Rectal smooth muscle tissue (tissue), 1 donor: ENCODE results near the gene SERTAD2.

Experiments used
- H3K27ac ChIP-seq: one replicate; pipeline ENCODE4 v1.7.0; 2013; ENCODE audit warnings: low read depth, low read length, inconsistent platforms
- H3K27me3 ChIP-seq: one replicate; pipeline ENCODE4 v1.7.0; 2013; ENCODE audit warnings: low read length; ENCODE audit not compliant: control insufficient read depth, insufficient read depth
- H3K36me3 ChIP-seq: one replicate; pipeline ENCODE4 v1.7.0; 2013; ENCODE audit warnings: low read length; ENCODE audit not compliant: control insufficient read depth, insufficient read depth
- H3K4me1 ChIP-seq: one replicate; pipeline ENCODE4 v1.7.0; 2013; ENCODE audit warnings: low read length; ENCODE audit not compliant: control insufficient read depth, insufficient read depth
- H3K4me3 ChIP-seq: one replicate; pipeline ENCODE4 v1.7.0; 2013; ENCODE audit warnings: low read length
- H3K9ac ChIP-seq: one replicate; pipeline ENCODE4 v1.7.0; 2013; ENCODE audit warnings: low read length

SERTAD2 gene

DNA sequence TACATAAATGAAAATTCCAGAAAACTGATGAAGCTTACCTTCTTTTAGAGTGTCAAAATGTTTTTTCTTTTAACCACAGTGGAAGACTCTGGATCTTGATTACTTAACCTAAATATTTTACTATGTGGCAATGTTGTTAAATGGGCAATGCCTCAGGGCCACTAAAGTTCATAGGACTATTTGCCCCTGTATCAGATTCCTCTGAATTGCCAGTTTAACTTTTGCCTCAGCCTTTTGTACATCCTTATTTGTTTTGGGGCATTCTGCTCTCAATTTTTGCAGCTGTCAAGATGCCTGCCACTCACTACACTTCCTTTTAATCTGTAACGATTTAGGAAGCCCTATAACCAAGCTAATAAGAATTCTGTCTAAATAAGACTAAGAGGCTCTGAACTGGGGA is 31.7 kb upstream of the SERTAD2 start:
- Histone ChIP-seq H3K27ac (no peak overlapping the region), H3K4me1 (no peaks in the 10 kb centered on the region), H3K36me3 (no peaks in the 10 kb centered on the region), H3K27me3 (no peaks in the 10 kb centered on the region), H3K4me3 (no peak overlapping the region), H3K9ac (no peak overlapping the region)

DNA sequence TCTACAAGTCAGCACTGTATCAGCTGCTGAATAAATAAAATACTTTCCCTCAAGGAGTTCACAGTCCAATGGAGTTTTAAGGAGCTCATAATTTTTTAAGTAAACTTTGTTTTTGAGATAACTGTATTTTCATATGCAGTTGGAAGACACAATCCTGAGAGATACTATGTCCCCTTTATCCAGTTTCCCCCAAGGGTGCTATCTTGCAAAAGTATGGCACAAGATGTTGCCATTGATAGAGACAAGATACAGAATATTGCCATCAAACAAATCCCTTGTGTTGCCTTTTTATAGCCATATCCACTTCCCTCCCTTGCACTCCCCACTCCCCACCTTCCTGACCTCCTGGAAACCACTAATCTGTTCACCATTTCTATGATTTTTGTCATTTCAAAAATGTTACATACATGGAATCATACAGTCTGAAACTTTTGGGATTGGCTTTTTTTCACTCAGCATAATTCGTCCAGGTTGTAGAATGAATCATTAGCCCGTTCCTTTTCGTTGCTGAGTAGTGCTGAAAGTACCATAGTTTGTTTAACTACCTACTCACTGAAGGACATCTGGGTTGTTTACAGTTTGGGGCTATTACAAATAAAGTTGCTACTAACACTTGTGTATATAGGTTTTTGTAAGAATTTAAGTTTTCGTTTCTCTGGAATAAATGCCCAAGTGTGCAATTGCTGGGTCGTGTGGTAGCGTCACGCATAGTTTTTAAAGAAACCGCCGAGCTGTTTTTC is 30.2 kb upstream of the SERTAD2 start:
- no peak overlapping the region for H3K4me3 ChIP-seq
- no peaks in the 10 kb centered on the region for H3K4me1 ChIP-seq
- no peak overlapping the region for H3K9ac ChIP-seq
- no peaks in the 10 kb centered on the region for H3K27me3 ChIP-seq
- no peak overlapping the region for H3K27ac ChIP-seq
- H3K36me3 ChIP-seq = no peaks in the 10 kb centered on the region

DNA sequence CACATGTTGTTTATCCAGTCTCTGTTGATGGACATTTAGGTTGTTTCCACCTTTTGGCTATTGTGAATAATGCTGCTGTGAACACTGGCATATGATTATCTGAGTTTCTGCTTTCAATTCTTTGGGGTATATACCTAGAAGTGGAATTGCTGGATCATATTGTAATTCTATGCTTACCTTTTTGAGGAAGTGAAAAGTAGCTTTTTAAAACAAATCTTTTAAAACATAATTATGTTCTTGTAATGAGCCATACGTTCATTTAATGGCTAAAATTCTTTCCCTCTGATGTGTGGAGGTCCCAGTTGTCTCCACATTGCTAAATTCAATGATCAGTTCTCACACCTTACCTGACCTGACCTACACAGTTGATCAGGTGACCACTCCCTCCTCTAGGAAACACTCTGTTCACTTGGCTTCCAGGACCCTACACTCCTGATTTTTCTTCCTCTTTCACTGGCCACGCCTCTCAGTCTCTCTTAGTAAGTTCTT is 27.8 kb upstream of the SERTAD2 start:
- Histone ChIP-seq H3K27me3 (no peaks in the 10 kb centered on the region), H3K36me3 (no peaks in the 10 kb centered on the region), H3K4me3 (no peak overlapping the region), H3K4me1 (no peaks in the 10 kb centered on the region), H3K9ac (no peak overlapping the region), H3K27ac (no peak overlapping the region)

DNA sequence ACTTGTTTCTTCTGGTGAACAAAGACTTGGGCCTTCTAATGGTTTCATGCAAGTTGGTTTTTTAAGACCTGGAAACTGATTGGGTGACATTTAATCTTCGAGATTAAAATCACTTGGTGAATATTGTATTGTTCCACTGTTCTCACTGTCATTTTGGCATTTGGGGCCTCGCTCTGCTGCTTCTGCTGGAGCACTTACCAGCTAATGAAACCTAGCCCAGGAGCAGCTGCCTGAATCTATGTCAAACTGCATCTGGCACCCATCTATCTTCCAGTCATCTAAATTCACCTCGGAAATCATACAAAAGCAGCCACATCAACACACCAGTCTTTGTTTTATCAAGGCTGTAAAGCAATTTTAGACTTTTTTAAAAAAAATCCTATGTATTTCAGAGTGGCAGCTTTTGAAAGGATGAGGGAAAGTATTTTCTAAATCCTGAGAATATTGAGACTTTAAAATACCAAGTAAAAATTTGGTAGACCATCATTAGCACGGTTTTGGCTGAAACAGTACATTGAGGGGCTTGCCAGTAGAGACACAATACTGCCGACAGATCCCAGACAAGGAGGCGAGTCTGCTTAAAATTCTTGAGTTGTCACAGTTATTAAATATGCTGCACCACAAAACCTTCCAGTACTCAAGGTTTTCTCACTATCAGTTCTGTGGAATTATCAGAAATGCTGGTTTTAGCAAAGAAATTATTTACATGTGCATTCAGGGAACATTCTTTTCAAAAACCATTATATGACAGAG is 26.1 kb upstream of the SERTAD2 start:
- no peak overlapping the region for H3K9ac ChIP-seq
- H3K36me3 ChIP-seq = no peaks in the 10 kb centered on the region
- H3K4me3 ChIP-seq = no peak overlapping the region
- H3K4me1 ChIP-seq = no peaks in the 10 kb centered on the region
- no peak overlapping the region for H3K27ac ChIP-seq
- H3K27me3 ChIP-seq = no peaks in the 10 kb centered on the region

- no peak overlapping the region for H3K27ac ChIP-seq
- no peaks in the 10 kb centered on the region for H3K36me3 ChIP-seq
- H3K27me3 ChIP-seq = no peaks in the 10 kb centered on the region
- no peak overlapping the region for H3K4me3 ChIP-seq
- H3K4me1 ChIP-seq = no peaks in the 10 kb centered on the region
- H3K9ac ChIP-seq = no peak overlapping the region
These were observed 25.3 kb upstream of the SERTAD2 start for GRCh38 chr2:64678771-64679590.

GRCh38 chr2:64677530-64677929 is 23.8 kb upstream of the SERTAD2 start:
- no peaks in the 10 kb centered on the region for H3K27me3 ChIP-seq

GRCh38 chr2:64675860-64676259 is 22.1 kb upstream of the SERTAD2 start:
- H3K36me3 ChIP-seq = no peaks in the 10 kb centered on the region
- H3K27ac ChIP-seq = no peak overlapping the region
- no peak overlapping the region for H3K4me3 ChIP-seq
- H3K9ac ChIP-seq = no peak overlapping the region
- H3K27me3 ChIP-seq = no peaks in the 10 kb centered on the region
- no peaks in the 10 kb centered on the region for H3K4me1 ChIP-seq

More at GRCh38 chr2:64677530-64677929, 23.8 kb upstream of the SERTAD2 start:
- H3K4me3 ChIP-seq = no peak overlapping the region
- H3K9ac ChIP-seq = no peak overlapping the region
- H3K4me1 ChIP-seq = no peaks in the 10 kb centered on the region
- H3K36me3 ChIP-seq = no peaks in the 10 kb centered on the region
- H3K27ac ChIP-seq = no peak overlapping the region

- H3K27ac ChIP-seq = no peak overlapping the region
These were observed 19.0 kb upstream of the SERTAD2 start for GRCh38 chr2:64672708-64673107.

DNA sequence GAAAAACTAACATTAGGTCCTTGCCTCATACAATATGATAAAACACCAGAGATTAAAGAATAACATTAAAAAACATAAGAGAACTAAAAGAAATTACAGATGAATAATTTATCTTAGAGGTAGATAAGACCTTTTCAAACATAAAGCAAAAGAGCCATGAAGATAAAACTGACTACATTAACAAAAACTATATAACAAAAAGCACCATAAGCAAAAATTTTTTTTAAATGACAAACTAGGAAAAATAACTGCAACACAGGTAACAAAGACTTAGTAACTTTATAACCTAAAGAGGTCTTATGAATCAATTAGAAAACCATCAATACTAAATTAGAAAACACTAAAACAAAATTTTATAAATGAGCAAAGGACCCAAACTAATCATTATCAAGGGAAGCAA is 16.3 kb upstream of the SERTAD2 start:
- H3K36me3 ChIP-seq = no peaks in the 10 kb centered on the region
- no peak overlapping the region for H3K4me3 ChIP-seq
- H3K4me1 ChIP-seq = no peaks in the 10 kb centered on the region
- no peaks in the 10 kb centered on the region for H3K27me3 ChIP-seq
- no peak overlapping the region for H3K9ac ChIP-seq
- no peak overlapping the region for H3K27ac ChIP-seq

More at GRCh38 chr2:64672708-64673107, 19.0 kb upstream of the SERTAD2 start:
- no peaks in the 10 kb centered on the region for H3K36me3 ChIP-seq
- H3K9ac ChIP-seq = no peak overlapping the region
- no peak overlapping the region for H3K4me3 ChIP-seq
- H3K27me3 ChIP-seq = no peaks in the 10 kb centered on the region
- no peaks in the 10 kb centered on the region for H3K4me1 ChIP-seq

- no peaks in the 10 kb centered on the region for H3K27me3 ChIP-seq
- H3K4me3 ChIP-seq = no peak overlapping the region
- H3K9ac ChIP-seq = no peak overlapping the region
- H3K4me1 ChIP-seq = no peaks in the 10 kb centered on the region
- H3K27ac ChIP-seq = no peak overlapping the region
- H3K36me3 ChIP-seq = no peaks in the 10 kb centered on the region
These were observed 15.6 kb upstream of the SERTAD2 start for GRCh38 chr2:64669288-64669687.

DNA sequence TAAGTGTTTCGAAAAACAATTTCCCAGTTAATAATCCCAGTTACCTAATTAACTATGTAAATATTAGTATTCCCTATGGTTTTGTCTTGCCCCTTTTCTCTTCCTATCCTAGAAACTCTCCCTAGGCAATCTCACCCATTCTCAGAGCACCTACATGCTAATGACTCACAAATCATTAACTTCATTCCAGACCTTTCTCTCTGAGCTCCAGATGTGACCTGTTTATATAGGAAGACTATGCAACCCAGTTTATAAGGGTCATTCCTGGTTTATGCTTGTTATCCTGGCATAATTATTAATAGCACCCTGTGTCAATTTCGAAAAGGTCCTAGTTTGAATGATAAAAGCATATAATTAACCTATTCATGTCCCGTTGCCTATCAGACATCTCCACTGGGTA is 14.8 kb upstream of the SERTAD2 start:
- H3K9ac ChIP-seq = no peak overlapping the region
- H3K36me3 ChIP-seq = no peaks in the 10 kb centered on the region
- H3K27me3 ChIP-seq = no peaks in the 10 kb centered on the region
- no peaks in the 10 kb centered on the region for H3K4me1 ChIP-seq
- H3K4me3 ChIP-seq = no peak overlapping the region
- H3K27ac ChIP-seq = no peak overlapping the region

GRCh38 chr2:64667535-64667934 is 13.8 kb upstream of the SERTAD2 start:
- H3K4me3 ChIP-seq = no peak overlapping the region
- H3K27me3 ChIP-seq = no peaks in the 10 kb centered on the region
- H3K27ac ChIP-seq = no peak overlapping the region
- H3K9ac ChIP-seq = no peak overlapping the region
- no peaks in the 10 kb centered on the region for H3K36me3 ChIP-seq
- no peaks in the 10 kb centered on the region for H3K4me1 ChIP-seq
